Measurements from ENCODE around the gene FUT7.

- TF ChIP-seq CTCF (IDR thresholded peaks at IDR 0.05) (no peak), POLR2A (IDR thresholded peaks at IDR 0.05) (no peak), POLR2AphosphoS5 (IDR thresholded peaks at IDR 0.05) (peak in 2 of 3 donors; percentile 62 to 64), EP300 (IDR thresholded peaks at IDR 0.05) (no peak)
These were observed 45.3 kb upstream of the FUT7 start, which contains the start of gene UAP1L1 for GRCh38 chr9:137077010-137077747.

Data from stomach (tissue), 4 donors.